Measurements from ENCODE around the gene IDS. TPM values are rescaled to one million over a fixed set of nuclear protein-coding genes. Genes with fewer than 3 reads are reported as not detected.

The IDS gene
- total RNA-seq, 1 experiment from 2014 or later, result 39.2 TPM

DNA sequence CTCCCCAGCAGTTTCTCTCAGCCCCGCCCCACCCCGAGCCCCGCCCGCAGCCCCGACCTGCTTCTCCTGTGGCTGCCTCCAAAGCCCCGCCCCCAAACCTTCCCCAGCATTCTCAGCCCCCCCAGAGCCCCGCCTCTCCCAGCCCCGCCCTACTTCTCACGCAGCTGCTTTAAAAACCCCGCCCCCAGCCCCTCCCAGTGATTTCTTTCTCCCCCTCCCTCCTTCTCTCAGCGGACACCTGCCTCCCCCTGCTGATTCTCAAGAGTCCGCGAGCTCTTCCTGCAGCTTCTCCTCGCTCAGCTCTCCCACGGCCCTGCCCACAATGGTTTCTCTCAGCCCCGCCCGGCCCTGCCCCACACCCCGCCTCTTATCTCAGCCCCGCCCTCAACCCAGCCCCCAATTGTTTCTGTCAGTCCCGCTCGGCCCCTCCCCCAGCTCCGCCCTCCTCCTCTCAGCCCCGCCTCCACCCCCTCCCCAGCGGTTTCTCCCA lies 35.1 kb upstream of the IDS start:
- no peaks in the 10 kb centered on the region for H3K79me1 ChIP-seq (ENCODE audit: insufficient read depth, low read depth, low read length, poor library complexity, severe bottlenecking)
- DNase-seq, result no peak
- no peak overlapping the region for H3K9ac ChIP-seq (ENCODE audit: extremely low read depth, insufficient read length, low read length)
- H4K8ac ChIP-seq (replicated peaks; ENCODE audit: insufficient read length, low read depth, low read length), result no peak overlapping the region
- H2BK12ac ChIP-seq (ENCODE audit: insufficient read length, low read depth, low read length), result no peak overlapping the region
- peak overlapping the region; percentile 60 for H3K18ac ChIP-seq (ENCODE audit: insufficient read length, low read depth, low read length)
- no peak overlapping the region for H2AFZ ChIP-seq (ENCODE audit: low read length)
- no peaks in the 10 kb centered on the region for H3K27me3 Mint-ChIP-seq (ENCODE audit: low read depth)
- no peaks in the 10 kb centered on the region for H4K20me1 ChIP-seq (ENCODE audit: control insufficient read depth, insufficient read depth, insufficient read length)
- H3K4ac ChIP-seq (ENCODE audit: low read depth, low read length), result no peak overlapping the region
- no peak overlapping the region for H4K91ac ChIP-seq (ENCODE audit: insufficient read length, low read depth, low read length)
- H3K79me2 ChIP-seq (ENCODE audit: insufficient read depth, low read length), result no peaks in the 10 kb centered on the region
- H3K9me3 Mint-ChIP-seq, result peaks cover 41 to 50% of the 10 kb centered on the region in 2 experiments
- peak overlapping the region in 2 of 3 experiments; percentile 63 to 98; a peak in 3 of 7 replicates for H3K27ac Mint-ChIP-seq
- H2BK15ac ChIP-seq (ENCODE audit: low read depth, low read length), result no peak overlapping the region
- H3K4me1 ChIP-seq (ENCODE audit: insufficient read depth, low read length), result no peaks in the 10 kb centered on the region; the same call in 1 of the 2 replicates
- H3K23ac ChIP-seq (ENCODE audit: insufficient read length, low read depth, low read length), result no peak overlapping the region
- H4K5ac ChIP-seq (ENCODE audit: insufficient read length, low read depth, low read length), result no peak overlapping the region
- H3K36me3 Mint-ChIP-seq (ENCODE audit: insufficient read depth in 1 of 3, low read depth in 3 of 3), result peaks cover 0 to 4% (median 4%) of the 10 kb centered on the region in 3 experiments; a peak in 4 of 7 replicates
- H3K27me3 ChIP-seq (ENCODE audit: insufficient read depth, low read length), result no peaks in the 10 kb centered on the region
- TF ChIP-seq CTCF (conservative IDR thresholded peaks at IDR 0.05), result no peak
- H3K4me2 ChIP-seq (ENCODE audit: insufficient read depth, insufficient read length, low read length), result peak overlapping the region; percentile 50
- WGBS (ENCODE audit: extremely low coverage, insufficient read length, low lambda C conversion rate), result no CpG with 5 or more reads among the region's 24 CpGs
- no peak overlapping the region for H3K27ac ChIP-seq (ENCODE audit: insufficient read length, low read depth, low read length)
- H3K4me1 Mint-ChIP-seq, result peaks cover 0 to 21% of the 10 kb centered on the region in 2 experiments; a peak in 3 of 4 replicates
- peaks cover 3% of the 10 kb centered on the region for H3K23me2 ChIP-seq (ENCODE audit: insufficient read length, low read depth, low read length, poor library complexity, severe bottlenecking)
- no peak overlapping the region for H2BK120ac ChIP-seq (ENCODE audit: low read depth, low read length, poor library complexity, severe bottlenecking)
- H2AK5ac ChIP-seq (ENCODE audit: insufficient read length, low read length), result no peak overlapping the region
- H3K4me3 Mint-ChIP-seq, result peak overlapping the region; percentile 76 to 86
- H2BK20ac ChIP-seq (ENCODE audit: low read depth, low read length, poor library complexity, severe bottlenecking), result no peak overlapping the region
- H3T11ph ChIP-seq (ENCODE audit: low read length), result no peak overlapping the region
- H3K56ac ChIP-seq (ENCODE audit: insufficient read length, low read depth, low read length), result no peak overlapping the region
- H2BK5ac ChIP-seq (ENCODE audit: insufficient read length, low read length), result no peak overlapping the region
- peaks cover 8% of the 10 kb centered on the region for H3K9me3 ChIP-seq (ENCODE audit: control insufficient read depth, low read depth, low read length)
- H3K14ac ChIP-seq (ENCODE audit: insufficient read depth, low read length), result no peak overlapping the region
